WTC11 (cell line): ENCODE measurements around the gene ANK2.

Experiments used
- CBFB ChIP-seq: sonication (generic); formaldehyde crosslinking; IDR thresholded peaks from 2 replicates; pipeline ENCODE4 v1.8.1; 2022; ENCODE audit warnings: mild to moderate bottlenecking, low read depth, missing genetic modification reagents
- CREM ChIP-seq: sonication (generic); formaldehyde crosslinking; IDR thresholded peaks from 2 replicates; pipeline ENCODE4 v1.8.1; 2022; ENCODE audit warnings: mild to moderate bottlenecking, missing genetic modification reagents, moderate library complexity
- CTCF ChIP-seq: fragments of 200-600 bp; IDR thresholded peaks from 2 replicates; pipeline ENCODE4 v1.8.0; 2022; ENCODE audit warnings: antibody characterized with exemption
- ELF4 ChIP-seq: sonication (generic); formaldehyde crosslinking; IDR thresholded peaks from 2 replicates; pipeline ENCODE4 v1.8.1; 2022; ENCODE audit warnings: low read depth, mild to moderate bottlenecking, moderate library complexity, missing genetic modification reagents
- ETV6 ChIP-seq: sonication (generic); formaldehyde crosslinking; IDR thresholded peaks from 2 replicates; pipeline ENCODE4 v1.8.1; 2022; ENCODE audit warnings: mild to moderate bottlenecking, missing genetic modification reagents
- FOXJ3 ChIP-seq: sonication (generic); formaldehyde crosslinking; IDR thresholded peaks from 2 replicates; pipeline ENCODE4 v1.9.0; 2021; ENCODE audit warnings: missing genetic modification reagents, mild to moderate bottlenecking, borderline replicate concordance
- MLX ChIP-seq: sonication (generic); formaldehyde crosslinking; IDR thresholded peaks from 2 replicates; pipeline ENCODE4 v1.8.1; 2023; ENCODE audit warnings: mild to moderate bottlenecking, missing genetic modification reagents, moderate library complexity
- PRDM15 ChIP-seq: sonication (generic); formaldehyde crosslinking; IDR thresholded peaks from 2 replicates; pipeline ENCODE4 v1.8.0; 2022; ENCODE audit warnings: missing genetic modification reagents
- PREB ChIP-seq: sonication (generic); formaldehyde crosslinking; IDR thresholded peaks from 2 replicates; pipeline ENCODE4 v1.8.1; 2022; ENCODE audit warnings: mild to moderate bottlenecking, missing genetic modification reagents, moderate library complexity, borderline replicate concordance
- TP53 ChIP-seq: sonication (generic); formaldehyde crosslinking; IDR thresholded peaks from 2 replicates; pipeline ENCODE4 v1.8.1; 2023; ENCODE audit warnings: mild to moderate bottlenecking, missing genetic modification reagents
- USF1 ChIP-seq: sonication (generic); formaldehyde crosslinking; IDR thresholded peaks from 2 replicates; pipeline ENCODE4 v1.8.0; 2022; ENCODE audit warnings: mild to moderate bottlenecking, missing genetic modification reagents
- ZBTB43 ChIP-seq: sonication (generic); formaldehyde crosslinking; IDR thresholded peaks from 2 replicates; pipeline ENCODE4 v1.8.1; 2023; ENCODE audit warnings: mild to moderate bottlenecking, missing genetic modification reagents
- ZNF281 ChIP-seq: sonication (generic); formaldehyde crosslinking; IDR thresholded peaks from 2 replicates; pipeline ENCODE4 v1.8.0; 2023; ENCODE audit warnings: mild to moderate bottlenecking, missing genetic modification reagents

GRCh38 chr4:113043591-113043990 lies 5.9 kb upstream of the ANK2 start:
- TF ChIP-seq CTCF (no peak), ZBTB43 (no peak), TP53 (no peak), ETV6 (CRISPR knock-in tag) (no peak), USF1 (no peak), ELF4 (CRISPR knock-in tag) (no peak), MLX (no peak), ZNF281 (no peak), PRDM15 (CRISPR knock-in tag) (no peak), PREB (CRISPR knock-in tag) (no peak), CBFB (no peak), FOXJ3 (CRISPR knock-in tag) (no peak), CREM (CRISPR knock-in tag) (no peak)
